Cardiac septum (tissue), 1 donor: ENCODE data around the gene MOCS2. TPM values are rescaled to one million over a fixed set of nuclear protein-coding genes. Genes with fewer than 3 reads are reported as not detected.

Source experiments
- DNase-seq: peaks from one replicate; pipeline ENCODE4 v3.0.0-alpha.2; 2020; ENCODE audit warnings: low spot score
- intact Hi-C: fragments of 100-400 bp; cut with DNase I; formaldehyde crosslinking; loops from one replicate; pipeline ENCODE4 v1.14.0; 2022
- total RNA-seq: library from RNA; stranded (reverse); fragmentation: NEBNext Ultra II Directional; extraction: Animal tissue kit (Norgen Biotek cat#: 25700); gene quantifications from one replicate; pipeline ENCODE4 v1.2.1, GENCODE V29; 2021
- donor health status: DM: no; HTN: no; CAD: no.

The MOCS2 gene
- total RNA-seq, 1 donor from 2014 or later, result 64.4 TPM

- no peak for DNase-seq
- intact Hi-C loops, result no loop called here
Observed at GRCh38 chr5:53099546-53099945, 10.0 kb downstream of the MOCS2 start.

DNA sequence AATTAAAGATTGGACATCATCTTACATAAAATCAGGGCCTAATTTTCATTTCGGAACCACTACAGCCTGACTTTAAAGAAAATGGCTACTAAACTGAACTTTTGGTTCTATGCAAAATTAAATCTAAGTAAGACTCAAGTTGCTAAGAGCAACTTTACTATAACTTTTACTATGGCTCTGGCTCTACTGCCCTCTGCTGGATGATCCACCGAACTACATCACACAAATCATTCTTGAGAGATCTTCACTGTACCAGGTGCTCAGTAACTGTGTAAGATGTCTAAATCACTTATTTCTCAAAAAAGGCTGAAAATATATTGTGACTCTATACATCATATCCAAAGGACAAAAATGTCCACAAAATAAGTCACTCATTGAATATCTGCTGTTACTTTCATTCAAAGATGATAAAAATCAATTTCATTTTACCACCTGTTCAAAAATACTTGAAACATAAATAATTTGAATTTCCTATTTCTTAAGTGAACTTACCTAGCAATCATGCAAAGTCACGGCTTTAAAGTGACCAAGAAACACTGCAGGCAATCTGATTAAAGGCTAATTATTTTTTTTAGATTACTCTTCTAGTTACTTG is 13.5 kb downstream of the MOCS2 start:
- DNase-seq, result no peak
- intact Hi-C loops, result loop anchor here (1.0 to 2.0 kb wide), 2 partner anchors 37 to 150 kb away; no protein-coding TSS in a partner anchor

- intact Hi-C loops, result loop anchor here (2.0 kb wide), 1 partner anchor 36 kb away; no protein-coding TSS in a partner anchor
Observed at GRCh38 chr5:53095217-53095616, 14.3 kb downstream of the MOCS2 start.

DNA sequence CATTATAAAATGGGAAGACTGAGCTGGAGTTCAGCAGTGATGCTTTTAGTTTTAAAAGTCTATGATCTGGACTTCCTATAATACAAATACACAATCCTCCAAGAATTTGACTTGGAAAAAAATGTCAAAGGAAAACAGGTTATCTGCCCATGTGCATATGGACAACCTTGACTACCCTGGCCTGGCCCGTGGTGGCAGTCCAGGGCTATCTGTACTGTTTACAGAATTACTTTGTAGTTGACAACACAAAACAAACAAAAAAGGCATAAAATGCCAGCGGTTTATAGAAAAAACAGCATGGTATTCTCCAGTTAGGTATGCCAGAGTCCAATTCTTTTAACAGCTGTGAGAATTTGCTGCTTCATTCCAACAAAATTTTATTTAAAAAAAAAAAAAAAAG is 17.3 kb downstream of the MOCS2 start:
- intact Hi-C loops, result no loop called here
- no peak for DNase-seq

More at GRCh38 chr5:53095217-53095616, 14.3 kb downstream of the MOCS2 start:
- DNase-seq, result no peak

GRCh38 chr5:53091289-53091688 is 18.3 kb downstream of the MOCS2 start:
- DNase-seq, result no peak
- intact Hi-C loops, result no loop called here

GRCh38 chr5:53090229-53090628 is 19.3 kb downstream of the MOCS2 start:
- DNase-seq, result no peak
- intact Hi-C loops, result no loop called here

DNA sequence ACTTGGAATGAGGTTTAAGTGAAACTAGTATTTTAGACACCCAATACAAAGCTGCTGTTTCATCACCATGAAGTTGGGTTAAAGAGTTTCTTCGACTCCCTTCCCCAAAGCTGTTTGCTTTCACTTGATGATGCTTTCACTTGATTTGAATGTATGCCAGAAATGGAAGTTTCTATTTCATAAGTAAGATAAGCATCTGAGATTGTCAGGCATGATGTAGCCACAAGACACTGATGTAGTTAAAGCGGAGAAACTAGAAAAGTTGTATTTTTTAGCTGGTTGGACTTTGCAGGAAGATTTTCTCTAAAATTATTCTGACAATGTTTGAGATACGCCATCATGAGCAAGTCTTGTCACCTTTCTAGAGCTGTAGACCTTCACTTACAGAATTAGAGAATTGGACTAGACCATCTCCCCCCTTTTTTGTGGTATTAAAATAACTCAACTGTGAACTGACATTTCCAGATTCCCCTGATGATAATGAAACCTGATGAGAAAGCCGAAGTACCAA is 20.0 kb downstream of the MOCS2 start:
- intact Hi-C loops, result no loop called here
- DNase-seq, result no peak

- no peak for DNase-seq
- intact Hi-C loops, result no loop called here
Observed at GRCh38 chr5:53087621-53088121, 21.9 kb downstream of the MOCS2 start.

GRCh38 chr5:53087171-53087570 is 22.4 kb downstream of the MOCS2 start:
- DNase-seq, result no peak
- intact Hi-C loops, result no loop called here

- intact Hi-C loops, result no loop called here
- no peak for DNase-seq
Observed at GRCh38 chr5:53084546-53085255, 24.9 kb downstream of the MOCS2 start.

DNA sequence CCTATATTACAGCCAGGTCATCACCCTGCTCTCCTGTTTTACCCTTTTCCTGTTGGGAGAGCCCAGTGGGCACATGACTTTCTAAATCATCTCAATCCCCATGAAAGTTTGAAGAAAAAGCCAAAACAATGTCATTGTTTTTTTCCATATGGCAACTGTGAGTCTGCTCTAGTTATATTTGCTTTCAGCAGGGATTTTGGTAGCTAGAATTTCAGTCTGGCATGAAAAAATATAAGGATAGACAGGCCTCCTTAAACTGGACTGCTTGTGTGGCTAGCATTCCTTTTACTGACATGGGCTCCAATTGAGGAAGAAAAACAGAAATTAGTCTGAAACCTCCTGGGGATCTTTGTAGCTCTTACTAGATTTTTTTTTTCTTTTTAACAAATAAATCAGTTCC is 25.6 kb downstream of the MOCS2 start:
- no peak for DNase-seq
- intact Hi-C loops, result no loop called here

- DNase-seq, result no peak
- intact Hi-C loops, result no loop called here
Observed at GRCh38 chr5:53080271-53080670, 29.3 kb downstream of the MOCS2 start.

DNA sequence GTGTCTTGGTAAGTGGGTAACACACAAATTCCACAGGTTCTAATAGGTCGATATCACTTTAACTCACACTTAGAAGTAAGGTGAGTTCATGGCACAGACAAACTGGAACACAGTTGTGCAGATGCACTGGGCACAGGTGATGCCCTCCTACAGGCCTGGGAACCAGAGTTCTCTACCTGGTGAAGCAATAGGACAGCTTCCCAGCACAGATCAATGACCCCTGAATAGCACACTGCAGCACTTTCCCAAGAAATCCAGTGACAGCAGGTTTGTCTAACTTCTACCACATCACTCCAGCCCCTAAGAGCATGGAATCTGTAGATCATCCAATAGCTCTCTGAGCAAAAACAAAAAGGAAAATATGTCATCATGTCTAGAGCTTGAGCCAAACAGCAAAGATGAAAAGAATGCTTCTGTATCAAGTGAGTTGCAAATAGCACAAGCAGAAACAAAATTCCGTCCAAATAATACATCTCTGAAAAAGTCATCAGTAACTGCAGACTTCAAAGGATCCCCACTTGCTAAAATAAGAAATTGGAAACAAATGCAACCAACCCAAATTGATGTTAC is 33.5 kb downstream of the MOCS2 start:
- no peak for DNase-seq
- intact Hi-C loops, result no loop called here

GRCh38 chr5:53073348-53073747 is 36.2 kb downstream of the MOCS2 start:
- intact Hi-C loops, result no loop called here
- DNase-seq, result no peak

GRCh38 chr5:53071738-53072137 is 37.8 kb downstream of the MOCS2 start:
- intact Hi-C loops, result no loop called here
- no peak for DNase-seq

DNA sequence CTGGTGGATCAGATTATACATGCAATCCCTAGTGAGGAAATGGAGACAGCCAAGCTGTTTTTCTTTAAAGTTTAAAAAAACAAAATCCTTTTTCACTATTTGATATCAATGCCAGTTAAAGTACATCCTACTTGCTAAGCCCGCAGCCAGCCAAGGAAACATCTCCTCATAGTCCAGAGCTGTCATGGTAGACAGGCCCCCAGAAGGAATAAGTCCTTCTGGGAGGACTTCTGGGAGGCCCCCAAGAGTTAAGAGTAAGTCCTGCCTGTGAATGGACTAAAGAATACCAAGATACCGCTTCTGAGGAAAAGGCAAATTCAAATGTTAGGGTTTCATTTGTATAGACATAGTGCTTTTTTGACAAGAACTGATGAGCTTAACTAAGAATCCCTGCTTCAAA is 38.3 kb downstream of the MOCS2 start:
- intact Hi-C loops, result no loop called here
- DNase-seq, result no peak

- intact Hi-C loops, result no loop called here
Observed at GRCh38 chr5:53069626-53070025, 39.9 kb downstream of the MOCS2 start.

GRCh38 chr5:53068291-53068836 is 41.2 kb downstream of the MOCS2 start:
- intact Hi-C loops, result no loop called here
- DNase-seq, result no peak

More at GRCh38 chr5:53069626-53070025, 39.9 kb downstream of the MOCS2 start:
- no peak for DNase-seq

DNA sequence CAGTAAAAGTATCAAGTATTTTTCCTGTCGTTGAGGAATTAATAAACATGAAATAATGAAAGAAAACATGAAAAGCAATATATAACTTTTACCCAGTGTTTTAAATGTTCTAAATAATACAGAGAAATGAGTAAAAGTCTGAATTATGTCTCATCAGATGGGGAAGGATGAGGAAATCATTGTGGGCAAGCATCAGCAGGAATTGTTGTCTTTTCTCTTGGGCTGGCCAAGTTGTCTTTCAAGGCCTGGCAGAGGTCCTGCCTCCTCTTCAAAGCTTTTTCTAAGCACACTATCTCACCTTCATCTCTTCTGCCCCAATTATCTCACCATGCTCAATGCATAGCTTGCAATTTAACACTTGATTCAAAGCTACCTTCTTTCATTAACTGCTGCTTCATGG is 41.9 kb downstream of the MOCS2 start:
- intact Hi-C loops, result no loop called here
- no peak for DNase-seq

DNA sequence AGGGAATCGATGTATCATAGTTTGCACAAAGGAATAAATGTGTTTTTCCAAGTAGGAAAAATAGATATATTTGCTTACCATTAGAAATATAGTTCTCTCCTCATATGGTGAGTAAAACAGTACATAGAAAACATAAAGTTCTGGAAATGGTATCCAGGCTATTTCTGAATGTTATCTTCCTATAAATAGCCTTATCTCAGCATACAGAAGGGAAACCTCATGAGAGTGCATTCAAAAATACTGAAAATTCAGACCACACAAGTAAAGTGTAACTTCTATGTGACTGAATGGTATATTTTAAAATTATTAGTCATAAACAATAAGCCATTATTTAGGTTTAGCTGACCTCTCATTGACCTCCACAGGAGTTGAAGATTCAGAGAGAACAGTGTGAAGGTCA is 43.5 kb downstream of the MOCS2 start:
- no peak for DNase-seq
- intact Hi-C loops, result no loop called here
